ENCODE data around the gene PDLIM5. TPM values are rescaled to one million over a fixed set of nuclear protein-coding genes. Genes with fewer than 3 reads are reported as not detected.

Gene PDLIM5
- total RNA-seq, 1 donor from 2014 or later = 60.7 TPM

GRCh38 chr4:94412019-94412657 is 39.6 kb upstream of the PDLIM5 start:
- H3K9me3 Mint-ChIP-seq = peaks cover 19% of the 10 kb centered on the region
- H3K36me3 Mint-ChIP-seq = no peaks in the 10 kb centered on the region
- no peak for TF ChIP-seq CTCF (IDR thresholded peaks at IDR 0.05; ENCODE audit: unreplicated experiment)
- H3K4me3 Mint-ChIP-seq = peak overlapping the region; percentile 33
- peak overlapping the region; percentile 31 for H3K27ac Mint-ChIP-seq
- peaks cover 51% of the 10 kb centered on the region for H3K4me1 Mint-ChIP-seq
- H3K27me3 Mint-ChIP-seq (ENCODE audit: low read depth) = peaks cover 3% of the 10 kb centered on the region
- DNase-seq (ENCODE audit: low spot score in 2 of 2, unreplicated experiment in 2 of 2) = no peak

GRCh38 chr4:94412658-94413038 is 39.1 kb upstream of the PDLIM5 start:
- Mint-ChIP-seq H3K27ac (peak overlapping the region; percentile 31), H3K36me3 (no peaks in the 10 kb centered on the region), H3K27me3 (ENCODE audit: low read depth) (peaks cover 3% of the 10 kb centered on the region), H3K4me1 (peaks cover 50% of the 10 kb centered on the region), H3K4me3 (peak overlapping the region; percentile 33), H3K9me3 (peaks cover 23% of the 10 kb centered on the region)
- no peak for TF ChIP-seq CTCF (IDR thresholded peaks at IDR 0.05; ENCODE audit: unreplicated experiment)
- DNase-seq (ENCODE audit: low spot score in 2 of 2, unreplicated experiment in 2 of 2) = no peak

DNA sequence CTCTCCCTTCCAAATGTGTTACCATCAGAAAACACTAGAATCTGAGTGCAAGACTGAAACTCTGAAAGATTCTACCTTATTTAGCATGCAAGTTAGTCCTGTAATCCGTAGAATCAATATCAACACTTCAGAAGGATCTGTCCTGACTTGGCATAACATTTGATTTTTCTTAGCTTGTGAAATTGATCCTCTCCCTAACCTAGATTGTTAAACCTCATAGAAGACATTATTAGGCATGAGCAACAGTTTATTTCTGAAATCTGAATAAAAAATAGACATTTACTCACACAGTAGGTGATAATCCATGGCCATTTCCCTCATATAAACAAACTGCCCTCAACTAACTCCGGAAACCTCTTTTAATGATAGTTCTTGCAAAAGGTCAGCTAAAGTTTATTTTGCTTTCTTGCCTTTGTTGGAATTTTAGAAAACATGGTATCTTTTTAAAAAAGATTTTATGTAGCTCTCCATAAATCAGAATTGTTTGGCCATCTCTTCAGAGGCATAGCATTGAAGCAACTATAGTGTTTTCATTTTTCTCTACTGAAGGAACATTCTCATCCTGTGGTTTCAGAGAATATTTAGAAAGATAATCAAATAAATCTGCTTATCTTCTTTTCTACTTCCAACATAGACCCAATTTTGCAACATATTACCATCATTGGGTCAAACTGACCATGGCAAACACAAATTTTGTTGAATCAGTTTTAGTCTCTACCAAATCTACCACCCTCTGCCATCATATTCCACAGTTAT is 38.5 kb upstream of the PDLIM5 start:
- Mint-ChIP-seq H3K27me3 (ENCODE audit: low read depth) (peaks cover 3% of the 10 kb centered on the region), H3K9me3 (peaks cover 27% of the 10 kb centered on the region), H3K36me3 (no peaks in the 10 kb centered on the region), H3K27ac (peak overlapping the region; percentile 31), H3K4me3 (peak overlapping the region; percentile 33), H3K4me1 (peaks cover 45% of the 10 kb centered on the region)
- no peak for DNase-seq (ENCODE audit: low spot score in 2 of 2, unreplicated experiment in 2 of 2)
- TF ChIP-seq CTCF (IDR thresholded peaks at IDR 0.05; ENCODE audit: unreplicated experiment) = no peak

- Mint-ChIP-seq H3K4me3 (no peak overlapping the region), H3K9me3 (peaks cover 27% of the 10 kb centered on the region), H3K4me1 (peaks cover 38% of the 10 kb centered on the region), H3K27ac (no peak overlapping the region), H3K27me3 (ENCODE audit: low read depth) (peaks cover 5% of the 10 kb centered on the region), H3K36me3 (no peaks in the 10 kb centered on the region)
- TF ChIP-seq CTCF (IDR thresholded peaks at IDR 0.05; ENCODE audit: unreplicated experiment) = no peak
- DNase-seq (ENCODE audit: low spot score in 2 of 2, unreplicated experiment in 2 of 2) = no peak
These were observed 36.8 kb upstream of the PDLIM5 start for GRCh38 chr4:94414907-94415306.

DNA sequence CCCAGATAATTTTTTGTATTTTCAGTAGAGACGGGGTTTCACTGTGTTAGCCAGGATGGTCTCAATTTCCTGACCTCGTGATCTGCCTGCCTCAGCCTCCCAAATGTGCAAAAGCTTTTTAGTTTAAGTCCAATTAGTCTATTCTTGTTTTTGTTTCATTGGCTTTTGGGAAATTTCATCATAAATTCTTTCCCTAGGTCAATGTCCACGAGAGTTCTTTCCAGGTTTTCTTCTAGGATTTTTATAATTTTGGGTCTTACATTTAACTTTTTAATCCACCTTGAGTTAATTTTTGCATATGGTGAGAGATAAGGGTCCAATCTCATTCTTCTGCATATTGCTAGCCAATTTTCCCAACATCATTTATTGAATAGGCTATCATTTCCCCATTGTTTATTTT is 36.3 kb upstream of the PDLIM5 start:
- peaks cover 41% of the 10 kb centered on the region for H3K4me1 Mint-ChIP-seq
- TF ChIP-seq CTCF (IDR thresholded peaks at IDR 0.05; ENCODE audit: unreplicated experiment) = no peak
- DNase-seq (ENCODE audit: low spot score in 2 of 2, unreplicated experiment in 2 of 2) = no peak
- H3K36me3 Mint-ChIP-seq = no peaks in the 10 kb centered on the region
- peaks cover 5% of the 10 kb centered on the region for H3K27me3 Mint-ChIP-seq (ENCODE audit: low read depth)
- H3K4me3 Mint-ChIP-seq = no peak overlapping the region
- no peak overlapping the region for H3K27ac Mint-ChIP-seq
- peaks cover 27% of the 10 kb centered on the region for H3K9me3 Mint-ChIP-seq

Measured in mesothelial cell of epicardium (in vitro differentiated cells).